ENCODE measurements around the gene COX8A. TPM values are rescaled to one million over a fixed set of nuclear protein-coding genes. Genes with fewer than 3 reads are reported as not detected.

COX8A gene
- total RNA-seq, 3 donors from 2014 or later: 315 to 320 (median 319) TPM

DNA sequence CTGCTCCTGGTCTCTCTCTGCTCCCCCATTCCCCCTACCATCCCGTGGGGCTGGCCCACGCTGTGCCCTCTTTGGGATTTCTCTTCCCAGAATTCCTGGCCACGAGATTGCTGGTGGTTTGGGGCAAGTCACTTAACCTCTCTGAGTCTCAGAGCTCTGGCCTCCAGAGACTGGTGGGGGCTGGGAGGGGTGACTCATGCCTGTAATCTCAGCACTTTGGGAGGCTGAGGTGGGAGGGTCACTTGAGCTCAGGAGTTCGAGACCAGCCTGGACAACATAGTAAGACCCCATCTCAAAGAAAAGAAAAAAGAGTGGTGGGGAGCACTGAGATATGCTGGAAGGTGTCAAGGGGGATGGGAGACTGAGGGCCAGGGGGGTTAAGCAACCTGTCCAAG, 30.2 kb downstream of the COX8A start:
- Mint-ChIP-seq H3K4me3 (no peak overlapping the region), H3K4me1 (ENCODE audit: low read depth) (peaks cover 12% of the 10 kb centered on the region), H3K27me3 (ENCODE audit: low read depth) (peaks cover 28% of the 10 kb centered on the region), H3K36me3 (ENCODE audit: insufficient read depth) (no peaks in the 10 kb centered on the region), H3K9me3 (no peaks in the 10 kb centered on the region)
- DNase-seq (no peak), ATAC-seq (no peak)

DNA sequence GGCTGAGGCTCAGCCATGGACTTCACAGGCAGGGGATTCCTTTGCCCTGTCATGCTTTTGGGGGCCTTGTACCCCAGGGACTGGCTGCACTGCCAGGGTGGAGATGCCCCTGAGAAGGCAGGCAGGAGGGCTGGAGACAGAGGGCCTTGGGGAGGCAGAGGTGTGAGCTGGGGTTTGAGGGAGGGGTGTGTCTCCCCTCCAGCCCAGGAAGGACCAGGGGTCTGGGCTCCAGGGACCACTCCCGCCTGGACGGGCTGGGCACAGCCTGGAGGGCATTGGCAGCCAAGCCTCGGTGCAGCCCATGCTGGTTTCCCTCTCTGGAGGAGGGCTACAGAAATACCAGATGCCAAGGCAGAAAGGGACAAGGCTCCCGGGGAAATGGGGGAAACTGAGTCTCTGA, 31.3 kb downstream of the COX8A start:
- H3K9me3 Mint-ChIP-seq: no peaks in the 10 kb centered on the region
- no peak overlapping the region for H3K4me3 Mint-ChIP-seq
- H3K4me1 Mint-ChIP-seq (ENCODE audit: low read depth): peaks cover 12% of the 10 kb centered on the region
- peaks cover 28% of the 10 kb centered on the region for H3K27me3 Mint-ChIP-seq (ENCODE audit: low read depth)
- ATAC-seq (no peak), DNase-seq (no peak)
- H3K36me3 Mint-ChIP-seq (ENCODE audit: insufficient read depth): no peaks in the 10 kb centered on the region

DNA sequence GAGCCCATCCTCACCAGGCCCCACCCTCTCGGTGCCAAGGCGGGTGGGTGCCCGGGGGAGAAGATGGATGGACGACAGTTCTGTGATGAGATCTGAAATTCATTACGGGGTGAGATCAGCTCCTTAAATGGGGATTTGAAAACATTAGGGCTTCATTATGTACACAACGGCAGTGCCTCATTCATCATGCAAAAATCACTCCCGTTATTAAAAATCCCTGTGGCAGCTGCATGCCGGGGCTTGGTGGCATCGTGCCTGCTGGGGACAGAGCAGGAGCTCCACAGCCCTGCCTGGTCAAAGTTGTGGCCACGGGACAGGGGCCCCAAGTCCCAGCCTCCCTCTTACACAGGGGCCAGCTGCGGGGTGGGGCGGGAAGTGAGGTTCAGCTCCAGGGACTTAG, 32.0 kb downstream of the COX8A start:
- Mint-ChIP-seq H3K9me3 (no peaks in the 10 kb centered on the region), H3K4me1 (ENCODE audit: low read depth) (peaks cover 11% of the 10 kb centered on the region), H3K27me3 (ENCODE audit: low read depth) (peaks cover 28% of the 10 kb centered on the region), H3K36me3 (ENCODE audit: insufficient read depth) (no peaks in the 10 kb centered on the region), H3K4me3 (no peak overlapping the region)
- DNase-seq (no peak), ATAC-seq (no peak)

DNA sequence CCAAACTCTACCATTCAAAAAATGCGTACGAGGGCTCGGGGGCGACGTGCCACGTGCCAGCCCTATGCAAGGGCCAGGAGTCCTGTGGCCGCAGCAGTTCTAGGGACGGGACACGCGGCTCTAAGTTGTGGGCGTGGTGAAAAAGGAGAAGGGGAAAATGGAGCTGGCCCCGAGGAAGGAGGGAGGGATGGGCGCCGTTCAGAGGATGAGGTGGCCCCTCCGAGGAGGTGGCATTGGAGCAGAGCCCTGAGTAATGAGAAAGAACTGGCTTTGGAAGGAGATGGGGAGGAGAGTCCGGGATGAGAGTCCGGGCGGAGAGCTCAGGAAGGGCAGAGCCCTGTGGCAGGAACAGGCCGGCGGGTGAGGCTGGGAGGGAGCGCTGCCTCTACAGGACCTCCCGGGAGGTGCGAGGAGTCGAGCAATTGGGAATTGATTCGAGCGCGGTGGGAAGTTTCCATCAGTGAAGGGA, 32.8 kb downstream of the COX8A start:
- H3K4me1 Mint-ChIP-seq (ENCODE audit: low read depth): peaks cover 11% of the 10 kb centered on the region
- H3K27me3 Mint-ChIP-seq (ENCODE audit: low read depth): peaks cover 28% of the 10 kb centered on the region
- H3K4me3 Mint-ChIP-seq: peak overlapping the region; percentile 67
- ATAC-seq (peak in 1 of 2 donors; percentile 13), DNase-seq (no peak)
- no peaks in the 10 kb centered on the region for H3K9me3 Mint-ChIP-seq
- H3K36me3 Mint-ChIP-seq (ENCODE audit: insufficient read depth): no peaks in the 10 kb centered on the region

DNA sequence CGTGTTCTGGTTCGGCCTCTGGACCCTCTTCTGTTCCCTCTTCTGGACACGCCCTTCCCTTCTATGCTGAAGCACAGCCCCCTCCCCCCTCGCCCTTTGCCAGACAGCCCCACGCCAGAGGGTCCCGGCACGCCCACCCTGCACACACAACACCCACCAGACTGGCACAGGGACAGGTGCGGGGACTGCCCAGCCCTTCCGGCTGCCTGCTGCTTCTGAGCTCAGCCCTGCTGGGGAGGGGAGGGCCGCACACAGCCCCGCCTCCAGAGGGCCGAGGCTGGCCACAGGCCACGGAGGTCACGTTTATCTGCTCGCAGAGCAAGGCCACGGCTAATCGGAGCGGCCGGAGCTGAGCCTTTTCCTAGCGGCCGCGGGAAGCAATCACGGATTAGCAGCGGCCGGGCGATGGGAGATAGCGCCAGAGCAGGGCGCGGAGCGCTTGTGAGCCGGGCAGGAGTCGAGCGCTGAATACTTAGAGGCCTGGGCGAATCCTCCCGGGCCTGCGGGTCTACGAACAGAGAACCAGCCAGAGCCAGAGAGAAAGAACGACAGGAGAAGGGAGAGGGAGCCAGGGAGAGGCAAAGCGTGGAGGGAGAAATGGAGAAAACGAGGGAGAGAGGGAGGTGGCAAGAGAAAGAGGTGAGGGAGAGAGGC, 33.3 kb downstream of the COX8A start:
- Mint-ChIP-seq H3K36me3 (ENCODE audit: insufficient read depth) (no peaks in the 10 kb centered on the region), H3K4me3 (peak overlapping the region; percentile 67), H3K9me3 (no peaks in the 10 kb centered on the region), H3K4me1 (ENCODE audit: low read depth) (peaks cover 11% of the 10 kb centered on the region), H3K27me3 (ENCODE audit: low read depth) (peaks cover 28% of the 10 kb centered on the region)
- ATAC-seq: peak; percentile 39 to 41
- DNase-seq: no peak

DNA sequence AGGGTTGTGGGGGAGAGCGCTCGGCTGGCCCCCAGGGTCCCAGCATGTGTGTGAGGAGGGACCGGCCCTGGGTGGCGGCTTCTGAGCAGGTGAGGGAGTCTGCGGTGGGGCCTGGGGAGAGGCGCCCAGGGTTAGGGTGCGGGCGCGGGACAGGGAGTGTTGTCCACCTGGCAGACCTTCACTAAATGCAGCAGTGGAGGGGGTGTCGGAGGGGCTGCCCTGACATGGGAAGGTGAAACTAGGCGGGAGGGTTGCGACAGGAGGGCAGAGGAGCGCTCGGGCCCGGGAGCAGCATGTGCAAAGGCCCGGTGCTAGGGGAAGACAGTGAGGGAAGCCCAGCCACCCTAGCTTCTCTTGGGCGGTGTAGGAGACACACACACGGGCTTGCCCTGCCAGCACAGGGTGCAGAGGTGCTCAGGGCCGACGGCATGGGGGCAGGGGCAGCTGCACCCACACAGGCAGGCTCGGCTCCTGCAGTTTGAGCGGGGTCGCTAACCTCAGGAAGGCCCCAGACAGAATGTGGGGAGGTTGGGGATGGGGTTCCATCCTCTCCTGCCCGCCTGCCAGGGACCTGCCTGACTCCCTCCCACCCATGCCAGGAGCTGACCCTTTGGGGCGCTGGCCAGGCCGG, 34.0 kb downstream of the COX8A start:
- DNase-seq (no peak), ATAC-seq (no peak)
- peaks cover 28% of the 10 kb centered on the region for H3K27me3 Mint-ChIP-seq (ENCODE audit: low read depth)
- H3K4me3 Mint-ChIP-seq: peak overlapping the region; percentile 67
- peaks cover 11% of the 10 kb centered on the region for H3K4me1 Mint-ChIP-seq (ENCODE audit: low read depth)
- no peaks in the 10 kb centered on the region for H3K9me3 Mint-ChIP-seq
- no peaks in the 10 kb centered on the region for H3K36me3 Mint-ChIP-seq (ENCODE audit: insufficient read depth)

DNA sequence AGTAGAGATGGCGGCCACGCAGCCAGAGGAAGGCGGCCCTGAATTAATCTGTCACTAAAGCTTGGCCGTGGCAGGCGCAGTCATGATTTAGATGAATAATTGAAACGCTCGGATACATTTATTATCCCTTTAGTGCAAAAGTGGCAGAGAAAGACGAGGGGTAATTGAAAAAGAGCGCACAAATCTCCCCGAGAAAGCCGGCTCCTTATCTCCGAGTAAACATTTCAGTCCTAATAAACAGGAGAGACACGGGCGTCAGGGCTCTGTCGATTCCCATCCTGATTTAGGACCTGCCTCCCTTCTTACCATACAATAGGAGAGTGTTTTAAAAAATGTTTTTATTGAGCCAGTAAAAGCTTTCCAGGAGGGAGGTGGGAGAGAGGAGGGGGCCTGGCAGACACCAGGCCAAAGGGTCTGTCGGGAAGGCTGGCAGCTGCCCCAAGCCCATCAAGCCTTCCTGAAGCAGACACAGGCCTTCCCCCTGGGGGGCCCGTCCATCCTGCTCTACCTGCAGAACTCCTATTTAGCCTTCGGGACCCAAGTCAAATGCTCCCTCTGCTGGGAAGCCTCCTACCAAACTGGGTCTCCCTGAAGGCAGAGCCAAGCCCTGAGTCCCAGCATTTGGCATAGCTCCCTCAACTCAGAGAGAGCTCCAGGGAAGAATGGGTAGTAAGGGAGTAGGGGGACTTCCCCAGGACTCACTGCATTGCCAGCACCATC, 34.7 kb downstream of the COX8A start:
- Mint-ChIP-seq H3K4me1 (ENCODE audit: low read depth) (peaks cover 11% of the 10 kb centered on the region), H3K27me3 (ENCODE audit: low read depth) (peaks cover 28% of the 10 kb centered on the region), H3K9me3 (no peaks in the 10 kb centered on the region), H3K36me3 (ENCODE audit: insufficient read depth) (no peaks in the 10 kb centered on the region), H3K4me3 (no peak overlapping the region)
- DNase-seq (no peak), ATAC-seq (no peak)

DNA sequence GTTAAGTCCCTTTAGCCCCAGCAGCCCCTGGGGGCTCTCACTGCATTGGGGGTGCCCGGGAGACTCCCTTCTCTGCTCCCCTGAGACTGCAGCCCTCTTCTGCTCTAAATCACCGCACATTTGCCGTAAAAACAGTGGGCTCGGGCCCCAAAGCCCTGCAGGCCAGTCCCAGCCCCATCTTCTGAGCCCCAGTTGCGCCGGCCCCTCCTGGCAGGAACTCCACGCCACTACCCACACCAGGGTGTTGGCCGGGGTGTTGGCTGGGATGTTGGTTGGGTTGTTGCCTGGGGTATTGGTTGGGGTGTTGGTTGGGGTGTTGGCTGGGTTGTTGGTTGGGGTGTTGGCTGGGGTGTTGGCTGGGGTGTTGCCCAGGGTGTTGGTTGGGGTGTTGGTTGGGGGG, 35.3 kb downstream of the COX8A start:
- Mint-ChIP-seq H3K4me3 (no peak overlapping the region), H3K36me3 (ENCODE audit: insufficient read depth) (no peaks in the 10 kb centered on the region), H3K9me3 (no peaks in the 10 kb centered on the region), H3K27me3 (ENCODE audit: low read depth) (peaks cover 27% of the 10 kb centered on the region), H3K4me1 (ENCODE audit: low read depth) (peaks cover 11% of the 10 kb centered on the region)
- no peak for ATAC-seq
- DNase-seq: no peak

DNA sequence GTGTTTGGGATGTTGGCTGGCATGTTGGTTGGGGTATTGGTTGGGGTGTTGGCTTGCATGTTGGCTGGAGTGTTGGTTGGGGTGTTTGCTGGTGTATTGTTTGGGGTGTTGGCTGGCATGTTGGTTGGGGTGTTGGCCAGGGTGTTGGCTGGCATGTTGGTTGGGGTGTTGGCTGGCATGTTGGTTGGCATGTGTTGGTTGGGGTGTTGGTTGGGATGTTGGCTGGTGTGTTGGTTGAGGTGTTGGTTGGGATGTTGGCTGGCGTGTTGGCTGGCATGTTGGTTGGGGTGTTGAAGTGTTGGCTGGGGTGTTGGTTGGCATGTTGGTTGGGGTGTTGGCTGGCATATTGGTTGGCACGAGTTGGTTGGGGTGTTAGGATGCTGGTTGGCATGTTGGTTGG, 36.4 kb downstream of the COX8A start:
- no peak overlapping the region for H3K4me3 Mint-ChIP-seq
- peaks cover 11% of the 10 kb centered on the region for H3K4me1 Mint-ChIP-seq (ENCODE audit: low read depth)
- DNase-seq (no peak), ATAC-seq (no peak)
- peaks cover 27% of the 10 kb centered on the region for H3K27me3 Mint-ChIP-seq (ENCODE audit: low read depth)
- H3K9me3 Mint-ChIP-seq: no peaks in the 10 kb centered on the region
- no peaks in the 10 kb centered on the region for H3K36me3 Mint-ChIP-seq (ENCODE audit: insufficient read depth)

DNA sequence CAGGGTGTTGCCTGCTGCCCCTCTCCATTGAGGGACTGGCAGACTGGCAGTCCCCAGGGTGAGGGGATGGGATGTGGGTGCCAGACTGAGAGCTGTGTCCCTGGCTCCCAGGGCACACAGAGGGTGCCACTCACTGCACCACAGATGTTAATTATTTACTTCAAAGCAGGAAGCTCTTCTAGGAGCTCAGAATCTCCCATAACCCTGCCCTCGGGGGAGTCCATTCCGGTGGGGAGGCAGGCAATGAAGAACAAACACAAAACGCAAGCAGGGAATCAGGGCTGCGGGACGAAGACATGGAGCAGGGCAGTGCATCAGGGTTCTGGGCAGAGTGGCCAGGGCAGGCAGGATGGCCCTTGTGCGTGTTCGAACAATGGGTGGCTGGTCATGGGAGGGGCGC, 37.0 kb downstream of the COX8A start:
- Mint-ChIP-seq H3K4me1 (ENCODE audit: low read depth) (peaks cover 11% of the 10 kb centered on the region), H3K36me3 (ENCODE audit: insufficient read depth) (no peaks in the 10 kb centered on the region), H3K9me3 (no peaks in the 10 kb centered on the region), H3K4me3 (no peak overlapping the region), H3K27me3 (ENCODE audit: low read depth) (peaks cover 23% of the 10 kb centered on the region)
- DNase-seq (no peak), ATAC-seq (no peak)

DNA sequence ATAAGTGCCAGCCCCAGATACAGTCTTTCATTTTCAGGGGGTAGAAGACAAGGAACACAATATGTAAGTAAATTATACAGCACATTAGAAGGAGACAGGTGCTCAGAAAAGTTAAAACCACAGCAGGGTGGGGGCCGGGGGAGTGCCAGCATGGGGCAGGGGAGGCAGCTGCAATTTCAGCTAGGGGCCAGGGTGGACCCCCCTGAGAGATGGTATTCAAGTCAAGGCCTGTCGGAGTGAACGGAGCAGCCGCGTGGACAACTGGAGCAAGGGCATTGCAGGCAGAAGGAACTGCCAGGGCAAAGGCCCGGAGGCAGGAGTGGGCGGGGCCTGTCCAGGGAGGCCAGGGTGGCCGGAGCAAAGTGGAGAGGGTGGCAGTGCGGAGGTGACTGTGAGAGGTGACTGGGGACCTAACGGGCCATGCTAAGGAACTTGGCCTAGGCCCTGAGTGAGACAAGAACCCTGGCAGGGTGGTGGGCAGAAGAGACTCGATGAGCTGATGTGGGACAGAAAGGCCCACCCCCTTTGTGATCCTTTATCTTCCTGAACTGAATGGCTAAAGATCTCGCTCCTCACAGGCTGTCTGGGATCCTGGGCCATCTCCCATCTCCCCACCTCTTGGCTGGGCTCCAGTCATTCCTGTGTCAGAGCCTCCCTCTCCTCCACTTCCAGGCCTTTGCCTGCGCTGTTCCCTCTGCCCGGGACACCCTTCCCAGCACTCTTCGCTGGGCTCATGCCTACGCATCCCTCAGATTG, 38.9 kb downstream of the COX8A start:
- ATAC-seq (no peak), DNase-seq (no peak)
- H3K4me1 Mint-ChIP-seq (ENCODE audit: low read depth): no peaks in the 10 kb centered on the region
- H3K9me3 Mint-ChIP-seq: no peaks in the 10 kb centered on the region
- H3K27me3 Mint-ChIP-seq (ENCODE audit: low read depth): peaks cover 6% of the 10 kb centered on the region
- H3K4me3 Mint-ChIP-seq: no peak overlapping the region
- no peaks in the 10 kb centered on the region for H3K36me3 Mint-ChIP-seq (ENCODE audit: insufficient read depth)

DNA sequence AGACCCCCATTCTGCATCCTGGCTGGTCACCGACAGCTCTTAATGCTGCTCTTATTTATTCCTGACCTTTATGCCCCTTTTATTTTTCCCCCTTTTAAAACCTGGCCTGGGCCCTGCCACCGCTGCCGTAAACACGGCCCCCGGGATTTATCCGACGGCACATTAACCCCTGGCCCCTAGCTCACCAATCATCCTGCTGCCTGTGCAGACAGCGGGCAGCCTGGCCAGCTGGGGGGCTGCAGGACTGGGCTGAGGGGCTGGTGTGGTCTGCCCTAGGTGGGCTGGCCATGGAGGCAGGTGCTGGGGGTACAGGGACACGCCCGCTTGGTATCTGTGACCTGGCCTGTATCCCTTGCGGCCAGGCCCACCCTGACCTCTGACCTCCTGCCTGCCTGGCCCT, 39.9 kb downstream of the COX8A start:
- DNase-seq: no peak
- no peaks in the 10 kb centered on the region for H3K9me3 Mint-ChIP-seq
- no peaks in the 10 kb centered on the region for H3K36me3 Mint-ChIP-seq (ENCODE audit: insufficient read depth)
- ATAC-seq: no peak
- no peaks in the 10 kb centered on the region for H3K27me3 Mint-ChIP-seq (ENCODE audit: low read depth)
- H3K4me1 Mint-ChIP-seq (ENCODE audit: low read depth): no peaks in the 10 kb centered on the region
- no peak overlapping the region for H3K4me3 Mint-ChIP-seq

DNA sequence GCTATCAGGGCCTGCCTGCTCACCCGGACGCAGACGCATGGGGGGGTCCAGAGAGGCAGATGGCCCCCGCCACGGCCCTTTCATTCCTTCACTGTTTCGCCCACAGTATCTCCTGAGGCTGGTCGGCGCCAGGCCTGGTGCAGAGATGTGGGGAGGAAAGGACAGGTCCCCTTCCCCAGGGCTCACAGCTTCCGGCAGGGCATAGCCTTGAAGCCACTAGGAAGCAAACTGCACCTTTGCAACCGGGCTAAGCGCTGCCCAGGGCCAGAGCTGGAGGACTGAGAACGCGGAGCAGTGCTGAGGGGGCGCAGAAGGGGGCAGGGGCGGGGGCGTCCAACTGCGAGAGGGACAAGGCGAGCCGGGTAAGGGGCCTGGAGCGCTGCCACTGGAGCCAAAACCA, 41.1 kb downstream of the COX8A start:
- no peaks in the 10 kb centered on the region for H3K4me1 Mint-ChIP-seq (ENCODE audit: low read depth)
- no peaks in the 10 kb centered on the region for H3K9me3 Mint-ChIP-seq
- no peak for DNase-seq
- H3K36me3 Mint-ChIP-seq (ENCODE audit: insufficient read depth): no peaks in the 10 kb centered on the region
- no peak overlapping the region for H3K4me3 Mint-ChIP-seq
- H3K27me3 Mint-ChIP-seq (ENCODE audit: low read depth): no peaks in the 10 kb centered on the region
- ATAC-seq: no peak

All from activated T-cell treated with anti-CD3 and anti-CD28 coated beads, Interleukin-2, amount 50 U/mL, for 4 hours (primary cell).